PC-3 (cell line): ENCODE measurements around the gene NR1H2.
"Not testable (repeated sequence)": the region's sequence is repeated elsewhere in the genome, so short reads cannot be mapped to it uniquely, and the experiment has no call there.

Experiments used
- CTCF ChIP-seq: fragments of 300-600 bp; sonication (generic); conservative IDR thresholded peaks from 2 replicates; pipeline ENCODE4 v1.5.1; 2017; ENCODE audit warnings: antibody characterized with exemption, low read depth, mild to moderate bottlenecking, low read length
- EZH2 ChIP-seq: fragments of 300-600 bp; sonication (generic); IDR thresholded peaks from one replicate; pipeline ENCODE4 v1.6.1; 2017; ENCODE audit warnings: antibody characterized with exemption, mild to moderate bottlenecking, low read length; ENCODE audit not compliant: unreplicated experiment
- EZH2phosphoT487 ChIP-seq: fragments of 300-600 bp; sonication (generic); IDR thresholded peaks from 2 replicates; pipeline ENCODE4 v1.6.1; 2018; ENCODE audit warnings: mild to moderate bottlenecking, antibody characterized with exemption, low read length, borderline replicate concordance

DNA sequence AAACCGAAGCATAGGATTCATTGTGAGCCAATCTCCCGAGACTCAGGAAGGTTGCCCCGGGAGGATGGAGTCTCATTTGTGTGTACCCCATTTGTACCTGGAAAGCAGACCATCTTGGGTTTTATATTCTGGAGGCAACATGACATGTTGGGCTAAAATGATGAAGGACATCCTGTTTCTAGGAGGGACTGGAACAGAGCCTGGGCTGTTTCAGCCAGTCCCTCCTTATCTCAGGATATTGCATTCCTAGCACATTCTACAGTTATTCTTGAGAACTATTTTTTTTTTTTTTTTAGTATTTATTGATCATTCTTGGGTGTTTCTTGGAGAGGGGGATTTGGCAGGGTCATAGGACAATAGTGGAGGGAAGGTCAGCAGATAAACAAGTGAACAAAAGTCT, 14.0 kb downstream of the NR1H2 start:
- not testable (repeated sequence) for TF ChIP-seq EZH2, CTCF, EZH2phosphoT487
